Measurements from ENCODE around the gene ADAMTSL4. TPM values are rescaled to one million over a fixed set of nuclear protein-coding genes. Genes with fewer than 3 reads are reported as not detected.

ADAMTSL4 gene
- total and polyA plus RNA-seq, 4 donors, result 5.6 to 12.2 (median 11.5) TPM

GRCh38 chr1:150521196-150521968, 27.8 kb upstream of the ADAMTSL4 start:
- H3K9me3 ChIP-seq (ENCODE audit: control insufficient read depth in 4 of 4, low read length in 3 of 4), result no peaks in the 10 kb centered on the region
- H3K36me3 ChIP-seq (ENCODE audit: control insufficient read depth in 4 of 4, insufficient read depth in 3 of 4, low read depth in 1 of 4, low read length in 3 of 4), result no peaks in the 10 kb centered on the region
- peaks cover 0 to 3% (median 2%) of the 10 kb centered on the region in 4 donors for H3K4me1 ChIP-seq (ENCODE audit: control insufficient read depth in 4 of 4, insufficient read depth in 4 of 4, low read length in 3 of 4)
- WGBS, result 90% methylated on average over 1 of the region's 1 CpG
- no peak overlapping the region for H3K9ac ChIP-seq (ENCODE audit: low read depth in 1 of 2, low read length in 2 of 2)
- H3K27me3 ChIP-seq (ENCODE audit: control insufficient read depth in 4 of 4, insufficient read depth in 4 of 4, low read length in 3 of 4), result no peaks in the 10 kb centered on the region
- TF ChIP-seq SP1 (IDR thresholded peaks at IDR 0.05) (no peak), GABPA (IDR thresholded peaks at IDR 0.05 in 1 of 2, conservative IDR thresholded peaks at IDR 0.05 in 1 of 2) (no peak), TAF1 (conservative IDR thresholded peaks at IDR 0.05) (no peak), HNF4A (conservative IDR thresholded peaks at IDR 0.05) (no peak), YY1 (IDR thresholded peaks at IDR 0.05) (no peak), ATF3 (IDR thresholded peaks at IDR 0.05) (no peak), FOXA1 (IDR thresholded peaks at IDR 0.05) (no peak), FOXA2 (IDR thresholded peaks at IDR 0.05) (no peak), CTCF (IDR thresholded peaks at IDR 0.05; ENCODE audit: low read depth, low read length, missing input control) (no peak), HNF4G (IDR thresholded peaks at IDR 0.05) (no peak), RXRA (IDR thresholded peaks at IDR 0.05) (no peak)
- H3K4me3 ChIP-seq (ENCODE audit: low read depth in 1 of 3, low read length in 3 of 3), result no peak overlapping the region
- DNase-seq (ENCODE audit: low spot score), result no peak
- H3K27ac ChIP-seq (ENCODE audit: low read depth in 1 of 2, low read length in 2 of 2), result no peak overlapping the region

- no peaks in the 10 kb centered on the region for H3K9me3 ChIP-seq (ENCODE audit: control insufficient read depth in 4 of 4, low read length in 3 of 4)
- 92% methylated on average over 3 of the region's 3 CpGs for WGBS
- no peak overlapping the region for H3K4me3 ChIP-seq (ENCODE audit: low read depth in 1 of 3, low read length in 3 of 3)
- no peak overlapping the region for H3K9ac ChIP-seq (ENCODE audit: low read depth in 1 of 2, low read length in 2 of 2)
- no peak for DNase-seq (ENCODE audit: low spot score)
- no peaks in the 10 kb centered on the region for H3K27me3 ChIP-seq (ENCODE audit: control insufficient read depth in 4 of 4, insufficient read depth in 4 of 4, low read length in 3 of 4)
- no peaks in the 10 kb centered on the region for H3K4me1 ChIP-seq (ENCODE audit: control insufficient read depth in 4 of 4, insufficient read depth in 4 of 4, low read length in 3 of 4)
- H3K27ac ChIP-seq (ENCODE audit: low read depth in 1 of 2, low read length in 2 of 2), result no peak overlapping the region
- H3K36me3 ChIP-seq (ENCODE audit: control insufficient read depth in 4 of 4, insufficient read depth in 3 of 4, low read depth in 1 of 4, low read length in 3 of 4), result no peaks in the 10 kb centered on the region
- TF ChIP-seq RAD21 (IDR thresholded peaks at IDR 0.05) (no peak), YY1 (IDR thresholded peaks at IDR 0.05) (no peak), HNF4A (conservative IDR thresholded peaks at IDR 0.05) (no peak)
Measured at GRCh38 chr1:150525348-150525747, 23.9 kb upstream of the ADAMTSL4 start.

GRCh38 chr1:150528196-150528595, 21.0 kb upstream of the ADAMTSL4 start:
- no peaks in the 10 kb centered on the region for H3K9me3 ChIP-seq (ENCODE audit: control insufficient read depth in 4 of 4, low read length in 3 of 4)
- H3K27ac ChIP-seq (ENCODE audit: low read depth in 1 of 2, low read length in 2 of 2), result no peak overlapping the region
- peaks cover 2 to 12% (median 9%) of the 10 kb centered on the region in 4 donors for H3K4me1 ChIP-seq (ENCODE audit: control insufficient read depth in 4 of 4, insufficient read depth in 4 of 4, low read length in 3 of 4)
- H3K4me3 ChIP-seq (ENCODE audit: low read depth in 1 of 3, low read length in 3 of 3), result no peak overlapping the region
- H3K36me3 ChIP-seq (ENCODE audit: control insufficient read depth in 4 of 4, insufficient read depth in 3 of 4, low read depth in 1 of 4, low read length in 3 of 4), result no peaks in the 10 kb centered on the region
- no peak for TF ChIP-seq RAD21 (IDR thresholded peaks at IDR 0.05)
- no peak for TF ChIP-seq ATF3 (IDR thresholded peaks at IDR 0.05)
- no peak for TF ChIP-seq SP1 (IDR thresholded peaks at IDR 0.05)
- no peak for TF ChIP-seq HNF4A (conservative IDR thresholded peaks at IDR 0.05)
- TF ChIP-seq MAX (IDR thresholded peaks at IDR 0.05), result no peak
- no peak for TF ChIP-seq HNF4G (IDR thresholded peaks at IDR 0.05)
- no peak for TF ChIP-seq FOXA1 (IDR thresholded peaks at IDR 0.05)
- no peak for TF ChIP-seq JUND (IDR thresholded peaks at IDR 0.05)
- TF ChIP-seq EGR1 (IDR thresholded peaks at IDR 0.05; ENCODE audit: low read depth in 2 of 2), result no peak
- no peak for TF ChIP-seq FOXA2 (IDR thresholded peaks at IDR 0.05)
- no peak for TF ChIP-seq ZBTB33 (IDR thresholded peaks at IDR 0.05)
- no peak for TF ChIP-seq TAF1 (conservative IDR thresholded peaks at IDR 0.05)
- no peak for TF ChIP-seq REST (IDR thresholded peaks at IDR 0.05)
- TF ChIP-seq YY1 (IDR thresholded peaks at IDR 0.05), result no peak
- H3K9ac ChIP-seq (ENCODE audit: low read depth in 1 of 2, low read length in 2 of 2), result no peak overlapping the region
- 93% methylated on average over 1 of the region's 1 CpG for WGBS
- no peaks in the 10 kb centered on the region for H3K27me3 ChIP-seq (ENCODE audit: control insufficient read depth in 4 of 4, insufficient read depth in 4 of 4, low read length in 3 of 4)
- no peak for DNase-seq (ENCODE audit: low spot score)

Data from liver (tissue), 9 donors.